AG09319 (cell line): Measurements from ENCODE around the gene LMAN1L.

Source experiments
- DNase-seq: peaks from one replicate; pipeline ENCODE4 v3.0.0-alpha.2; 2010; ENCODE audit warnings: low read depth; ENCODE audit errors: extremely low read depth
- CTCF ChIP-seq: IDR thresholded peaks from 2 replicates; pipeline ENCODE4 v1.5.1; 2011; ENCODE audit warnings: low read depth, mild to moderate bottlenecking, inconsistent platforms, low read length, moderate library complexity

LMAN1L gene

DNA sequence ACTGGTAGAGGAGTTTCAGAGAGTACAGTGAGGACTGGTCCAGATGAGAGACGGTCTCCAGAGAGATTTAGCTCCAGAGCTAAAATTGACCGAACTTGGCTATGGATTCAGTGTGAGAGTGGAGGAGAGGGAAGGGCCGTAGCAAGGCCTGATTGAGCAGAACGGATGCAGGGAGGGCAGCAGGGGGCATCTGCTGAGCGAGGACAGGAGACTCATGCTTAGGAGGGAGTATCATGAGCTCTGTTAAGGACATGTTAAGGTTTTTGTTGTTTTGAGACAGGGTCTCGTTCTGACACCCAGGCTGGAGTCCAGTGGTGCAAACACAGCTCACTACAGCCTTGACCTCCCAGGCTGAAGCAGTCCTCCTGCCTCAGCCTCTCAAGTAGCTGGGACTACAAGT is 7.7 kb upstream of the LMAN1L start:
- no peak for TF ChIP-seq CTCF
- no peak for DNase-seq

DNA sequence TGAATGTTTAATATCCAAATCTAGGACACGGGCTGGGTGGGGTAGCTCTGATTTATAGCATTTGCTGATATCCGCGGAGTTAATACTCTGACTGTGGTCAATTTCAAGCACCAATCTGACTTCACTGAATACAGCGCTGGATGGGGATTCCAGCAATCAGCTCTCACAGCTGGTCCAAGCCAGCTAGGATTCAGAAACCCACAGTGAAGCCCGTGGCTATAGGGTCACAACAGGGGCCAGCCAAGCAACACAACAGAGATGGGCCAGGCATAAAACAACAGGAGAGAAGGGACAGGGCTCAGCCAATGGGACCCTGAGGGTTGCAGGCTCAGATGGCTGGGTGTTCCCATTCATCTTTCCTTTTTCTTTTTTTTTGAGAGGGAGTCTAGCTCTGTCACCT is 5.4 kb upstream of the LMAN1L start:
- no peak for TF ChIP-seq CTCF
- no peak for DNase-seq

GRCh38 chr15:74808078-74808839 is 4.4 kb upstream of the LMAN1L start:
- no peak for DNase-seq
- no peak for TF ChIP-seq CTCF

- DNase-seq: no peak
- TF ChIP-seq CTCF: no peak
These were observed 3.8 kb upstream of the LMAN1L start for GRCh38 chr15:74808840-74809229.

- TF ChIP-seq CTCF: no peak
- DNase-seq: no peak
These were observed 3.4 kb upstream of the LMAN1L start for GRCh38 chr15:74809242-74809641.

GRCh38 chr15:74809956-74810355 is 2.7 kb upstream of the LMAN1L start:
- no peak for DNase-seq
- TF ChIP-seq CTCF: no peak

DNA sequence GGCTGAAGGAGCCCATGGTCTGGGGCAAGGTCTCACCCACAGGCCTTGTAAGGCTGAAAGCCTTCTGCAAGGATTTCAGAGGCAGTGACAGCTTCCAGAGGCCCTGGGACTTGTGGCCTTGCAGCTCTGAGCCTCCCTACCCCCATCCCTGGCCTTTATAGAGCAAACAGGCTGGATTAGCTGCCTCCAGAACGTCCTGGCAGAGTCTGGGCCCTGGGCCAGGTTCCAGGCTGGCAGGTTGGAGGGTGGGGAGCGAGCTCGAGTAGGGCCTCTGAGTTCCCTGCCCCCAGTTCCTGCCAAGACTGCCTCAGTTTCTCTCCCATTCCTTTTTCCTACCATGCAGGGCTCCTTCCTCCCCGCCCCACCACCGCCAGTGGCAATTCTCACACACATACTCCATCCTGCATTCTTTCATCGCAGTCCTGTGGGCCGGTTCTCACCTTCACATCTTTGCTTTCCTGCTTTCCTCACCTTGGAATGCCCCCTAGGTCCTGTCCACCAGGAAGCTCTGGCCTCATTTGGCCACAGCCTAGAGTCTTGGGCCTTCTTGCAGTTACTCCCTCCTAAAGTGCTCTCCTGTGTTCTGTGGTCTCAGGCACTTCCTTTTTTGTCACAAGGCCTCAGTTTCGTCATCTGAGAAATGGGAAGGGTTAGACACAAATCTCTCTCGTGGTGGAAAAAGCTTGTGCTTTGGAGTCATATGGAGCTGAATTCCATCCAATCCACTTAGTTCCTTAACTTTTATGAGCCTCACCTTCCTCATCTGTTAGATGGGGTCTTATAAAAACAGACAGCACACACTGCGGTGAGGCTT is 2.7 kb downstream of the LMAN1L start:
- no peak for TF ChIP-seq CTCF
- DNase-seq: no peak
